H1 (cell line): ENCODE measurements around the gene GPN2. TPM values are rescaled to one million over a fixed set of nuclear protein-coding genes. Genes with fewer than 3 reads are reported as not detected.

Experiments used
- CTCF ChIA-PET: fragments of 300-600 bp; sonication (Branson Sonifier 250); formaldehyde crosslinking; loops from one replicate; lab custom pipeline; 2021; ENCODE audit not compliant: partially characterized antibody; lab: Charles Lee
- POLR2A ChIA-PET: fragments of 300-600 bp; sonication (Branson Sonifier 250); formaldehyde crosslinking; loops from one replicate; lab custom pipeline; 2021; ENCODE audit warnings: inconsistent platforms; ENCODE audit not compliant: partially characterized antibody; lab: Charles Lee
- DNase-seq, 2 experiments: peaks; one replicate each; pipeline versions ENCODE4 v3.0.0 to v3.0.0-alpha.2; 2010 to 2022; ENCODE audit warnings: low spot score in 2 of 2, low read depth in 1 of 2, mixed read lengths in 1 of 2
- FAIRE-seq: peaks from 2 replicates; lab custom pipeline; 2011; peaks lifted over from hg19 to GRCh38; lab: Jason Lieb, UNC
- H2AFZ ChIP-seq: 2 replicates; pipeline ENCODE4 v1.8.1; 2012; ENCODE audit warnings: low read length, inconsistent platforms
- H2AK5ac ChIP-seq: 2 replicates; pipeline ENCODE4 v1.6.1; 2013; ENCODE audit warnings: low read depth, low read length
- H2BK120ac ChIP-seq: replicated peaks from 2 replicates; pipeline ENCODE3; 2013; ENCODE audit warnings: low read depth, low read length, inconsistent platforms
- H2BK12ac ChIP-seq: 2 replicates; pipeline ENCODE4 v1.6.1; 2013; ENCODE audit warnings: low read depth, low read length
- H2BK15ac ChIP-seq: 2 replicates; pipeline ENCODE4 v1.6.1; 2013; ENCODE audit warnings: low read length
- H2BK20ac ChIP-seq: 2 replicates; pipeline ENCODE4 v1.6.1; 2013; ENCODE audit warnings: low read length
- H2BK5ac ChIP-seq: 2 replicates; pipeline ENCODE4 v1.6.1; 2013; ENCODE audit warnings: low read depth, low read length
- H3K14ac ChIP-seq: 2 replicates; pipeline ENCODE4 v1.6.1; 2013; ENCODE audit warnings: inconsistent platforms; ENCODE audit not compliant: insufficient read length
- H3K18ac ChIP-seq: 2 replicates; pipeline ENCODE4 v1.6.1; 2013; ENCODE audit warnings: low read length; ENCODE audit errors: extremely low read depth
- H3K23ac ChIP-seq: 2 replicates; pipeline ENCODE4 v1.6.1; 2013; ENCODE audit warnings: inconsistent platforms; ENCODE audit not compliant: insufficient read length
- H3K23me2 ChIP-seq: 2 replicates; pipeline ENCODE4 v1.6.1; 2013; ENCODE audit warnings: low read depth, low read length
- H3K27ac ChIP-seq: 2 replicates; pipeline ENCODE4 v1.6.1; 2011; ENCODE audit warnings: low read depth, low read length, inconsistent platforms
- H3K27me3 ChIP-seq, 4 experiments: replicated peaks in 1 of 4; 1 replicate in 1 of 4; 2 replicates in 3 of 4; pipeline versions ENCODE4 v1.6.1 to v1.8.1; 2011 to 2013; ENCODE audit warnings: low read length in 3 of 4, mild to moderate bottlenecking in 3 of 4, inconsistent platforms in 2 of 4, mixed read lengths in 2 of 4, moderate library complexity in 1 of 4; ENCODE audit not compliant: control insufficient read depth in 3 of 4, insufficient read depth in 3 of 4; ENCODE audit errors: extremely low read depth in 1 of 4
- H3K36me3 ChIP-seq, 4 experiments: 2 replicates each; pipeline versions ENCODE4 v1.6.1 to v1.8.1; 2011 to 2013; ENCODE audit warnings: mild to moderate bottlenecking in 4 of 4, low read length in 3 of 4, moderate library complexity in 2 of 4, control low read depth in 1 of 4, inconsistent platforms in 1 of 4; ENCODE audit not compliant: insufficient read depth in 4 of 4, control insufficient read depth in 2 of 4
- H3K4ac ChIP-seq: replicated peaks from 2 replicates; pipeline ENCODE3; 2013; ENCODE audit warnings: low read length, low read depth, mixed read lengths, inconsistent platforms; ENCODE audit not compliant: insufficient read length
- H3K4me1 ChIP-seq, 4 experiments: replicated peaks in 1 of 4; 1 replicate in 1 of 4; 2 replicates in 3 of 4; pipeline versions ENCODE4 v1.6.1 to v1.8.1; 2011 to 2013; ENCODE audit warnings: low read length in 3 of 4, inconsistent platforms in 2 of 4, mixed read lengths in 1 of 4; ENCODE audit not compliant: insufficient read depth in 4 of 4, control insufficient read depth in 3 of 4
- H3K4me2 ChIP-seq, 2 experiments: 2 replicates each; pipeline versions ENCODE4 v1.6.1 to v1.8.1; 2011 to 2013; ENCODE audit warnings: low read depth in 2 of 2, low read length in 2 of 2, control low read depth in 1 of 2, inconsistent platforms in 1 of 2, mild to moderate bottlenecking in 1 of 2; ENCODE audit not compliant: insufficient read depth in 1 of 2
- H3K4me3 ChIP-seq, 4 experiments: fragments of 200-600, 300-600 bp in 1 of 4; sonication (generic), shearing (Covaris generic), sonication (Bioruptor Twin) in 1 of 4; 2 replicates each; pipeline versions ENCODE4 v1.5.1 to v1.8.1; 2011 to 2016; ENCODE audit warnings: low read length in 4 of 4, low read depth in 3 of 4, control low read depth in 2 of 4, inconsistent platforms in 2 of 4, mild to moderate bottlenecking in 2 of 4, mixed read lengths in 1 of 4, moderate library complexity in 1 of 4; ENCODE audit not compliant: insufficient read depth in 2 of 4; ENCODE audit errors: extremely low read depth in 1 of 4
- H3K56ac ChIP-seq: replicated peaks from 2 replicates; pipeline ENCODE3; 2013; ENCODE audit warnings: low read depth, mild to moderate bottlenecking, mixed read lengths, low read length, inconsistent platforms; ENCODE audit not compliant: insufficient read length
- H3K79me1 ChIP-seq: 2 replicates; pipeline ENCODE4 v1.6.1; 2013; ENCODE audit warnings: low read depth, low read length, control low read depth
- H3K79me2 ChIP-seq, 2 experiments: 2 replicates each; pipeline versions ENCODE4 v1.6.1 to v1.8.1; 2012 to 2013; ENCODE audit warnings: low read length in 2 of 2, mild to moderate bottlenecking in 2 of 2, inconsistent platforms in 1 of 2; ENCODE audit not compliant: insufficient read depth in 2 of 2, control insufficient read depth in 1 of 2
- H3K9ac ChIP-seq, 4 experiments: replicated peaks in 1 of 4; 1 replicate in 1 of 4; 2 replicates in 3 of 4; pipeline versions ENCODE4 v1.6.1 to v1.8.1; 2011 to 2013; ENCODE audit warnings: low read depth in 3 of 4, low read length in 3 of 4, control low read depth in 2 of 4, mild to moderate bottlenecking in 2 of 4, moderate library complexity in 2 of 4, inconsistent platforms in 1 of 4; ENCODE audit errors: extremely low read depth in 1 of 4
- H3K9me3 ChIP-seq, 2 experiments: 2 replicates each; pipeline versions ENCODE4 v1.6.1 to v1.8.1; 2012 to 2013; ENCODE audit warnings: mild to moderate bottlenecking in 2 of 2, moderate library complexity in 2 of 2, control low read depth in 1 of 2, inconsistent platforms in 1 of 2, low read depth in 1 of 2, low read length in 1 of 2, mixed read lengths in 1 of 2; ENCODE audit not compliant: insufficient read depth in 2 of 2
- H4K20me1 ChIP-seq, 2 experiments: replicated peaks in 1 of 2; 2 replicates each; pipeline versions ENCODE3 to v1.8.1; 2011 to 2013; ENCODE audit warnings: inconsistent platforms in 2 of 2, low read length in 2 of 2, mild to moderate bottlenecking in 1 of 2; ENCODE audit not compliant: insufficient read depth in 2 of 2, control insufficient read depth in 1 of 2
- H4K5ac ChIP-seq: 2 replicates; pipeline ENCODE4 v1.6.1; 2013; ENCODE audit warnings: low read length, low read depth, mixed read lengths, inconsistent platforms; ENCODE audit not compliant: insufficient read length
- H4K8ac ChIP-seq: 2 replicates; pipeline ENCODE4 v1.8.0; 2013; ENCODE audit warnings: mild to moderate bottlenecking, moderate library complexity, low read length, inconsistent platforms; ENCODE audit not compliant: insufficient read depth; ENCODE audit errors: extremely low read depth
- H4K91ac ChIP-seq: replicated peaks from 2 replicates; pipeline ENCODE3; 2013; ENCODE audit warnings: low read length, mixed read lengths, inconsistent platforms; ENCODE audit not compliant: insufficient read length
- EZH2 ChIP-seq: fragments of 200-600 bp; sonication (generic); IDR thresholded peaks from 2 replicates; pipeline ENCODE4 v1.7.1; 2012; ENCODE audit warnings: low read depth, mild to moderate bottlenecking, moderate library complexity, low read length, inconsistent platforms; ENCODE audit not compliant: severe bottlenecking
- PHF8 ChIP-seq: fragments of 200-600 bp; sonication (generic); conservative IDR thresholded peaks from 2 replicates; pipeline ENCODE4 v1.7.1; 2012; ENCODE audit warnings: low read depth, mild to moderate bottlenecking, inconsistent platforms, low read length, moderate library complexity
- POU5F1 ChIP-seq: IDR thresholded peaks from 2 replicates; pipeline ENCODE4 v1.6.1; 2011; ENCODE audit warnings: low read depth, mild to moderate bottlenecking, low read length, moderate library complexity
- RFX5 ChIP-seq: IDR thresholded peaks from 2 replicates; pipeline ENCODE4 v1.6.1; 2011; ENCODE audit warnings: low read depth, low read length, improper control_type of control experiment, borderline replicate concordance
- SAP30 ChIP-seq: fragments of 300-600 bp; sonication (generic); IDR thresholded peaks from 2 replicates; pipeline ENCODE4 v1.7.1; 2012; ENCODE audit warnings: low read length, moderate library complexity, mild to moderate bottlenecking, inconsistent platforms; ENCODE audit not compliant: insufficient read depth, insufficient replicate concordance
- WGBS, 2 experiments: shearing (Covaris generic) in 1 of 2; methylation state at CpG; one replicate each; pipeline versions ENCODE4 v1.1.6 to v1.1.7; 2013 to 2015; ENCODE audit warnings: low lambda C conversion rate in 2 of 2, mixed read lengths in 2 of 2, inconsistent platforms in 1 of 2, low coverage in 1 of 2, missing lambda C conversion rate in 1 of 2; ENCODE audit not compliant: insufficient replicate concordance in 2 of 2, insufficient coverage in 1 of 2, insufficient read length in 1 of 2; ENCODE audit errors: extremely low coverage in 1 of 2, missing lambda C conversion rate in 1 of 2; 5-methylcytosine and 5-hydroxymethylcytosine counted together
- polyA plus RNA-seq, 7 experiments: library from polyadenylated mRNA; depleted of rRNA in 3 of 7; stranded (reverse) in 5 of 7; unstranded in 2 of 7; fragments of >200 nt in 5 of 7; fragments of 200-250 nt in 2 of 7; gene quantifications; 1 replicate in 5 of 7; 2 replicates in 1 of 7; 4 replicates in 1 of 7; pipeline versions ENCODE4 v1.2.1 to v1.2.3, GENCODE V29; 2011 to 2013; ENCODE audit warnings: missing spikeins in 2 of 7, mixed read lengths in 2 of 7
- total RNA-seq: library from RNA; stranded (reverse); fragmentation: NEBNext Ultra II Directional; extraction: Animal tissue kit (Norgen Biotek cat#: 25700); gene quantifications from 2 replicates; pipeline ENCODE4 v1.2.1, GENCODE V29; 2021

The GPN2 gene
- total and polyA plus RNA-seq, 2 of the 8 experiments (the other 6 are each of a cell fraction or from before 2014, with no cell fraction given), result 27.3 to 36.8 TPM

GRCh38 chr1:26890467-26890796 lies 349 bp upstream of the GPN2 start:
- no peak overlapping the region for H2BK120ac ChIP-seq

More at GRCh38 chr1:26890467-26890796, 349 bp upstream of the GPN2 start:
- Histone ChIP-seq H3K4me2 (peak overlapping the region; percentile 79 to 97), H4K8ac (peak overlapping the region; percentile 96; the same call in 1 of the 2 replicates), H3K79me2 (peaks cover 0 to 12% of the 10 kb centered on the region in 2 experiments; a peak in 2 of 4 replicates), H3K4ac (no peak overlapping the region), H2AK5ac (no peak overlapping the region), H3K23me2 (peaks cover 12% of the 10 kb centered on the region; the same call in 1 of the 2 replicates), H2BK20ac (no peak overlapping the region), H3K9ac (peak overlapping the region in 3 of 4 experiments; percentile 72 to 84 (median 82); a peak in 5 of 7 replicates), H3K23ac (no peak overlapping the region), H3K4me3 (peak overlapping the region; percentile 77 to 80 (median 80)), H3K9me3 (no peaks in the 10 kb centered on the region), H3K27me3 (no peaks in the 10 kb centered on the region), H2BK5ac (peak overlapping the region; percentile 13; the same call in 1 of the 2 replicates), H4K20me1 (peaks cover 2 to 6% of the 10 kb centered on the region in 2 experiments), H4K5ac (peak overlapping the region; percentile 70), H3K4me1 (peaks cover 0 to 8% (median 3%) of the 10 kb centered on the region in 4 experiments; a peak in 3 of 7 replicates), H4K91ac (peak overlapping the region; percentile 47), H3K18ac (no peak overlapping the region; the same call in none of the 2 replicates), H3K79me1 (0 out of 2 replicates have a peak, but pooled peaks cover 2% of the 10 kb centered on the region), H2BK15ac (no peak overlapping the region), H2AFZ (no peak overlapping the region; the same call in 1 of the 2 replicates), H3K56ac (peak overlapping the region; percentile 5), H3K36me3 (peaks cover 9 to 36% (median 24%) of the 10 kb centered on the region in 4 experiments; a peak in 6 of 8 replicates), H3K27ac (peak overlapping the region; percentile 38; the same call in 1 of the 2 replicates), H2BK12ac (no peak overlapping the region), H3K14ac (no peak overlapping the region)
- POLR2A ChIA-PET, result interaction anchor here (0.7 to 6.5 kb wide), 20 partner anchors 8 to 116 kb away, joined by 3 to 66 read pairs (median 4); partner anchors contain the start of genes GPATCH3 and NR0B2
- 36% methylated on average over 2 of the region's 12 CpGs; no CpG with 5 or more reads in 1 of the 2 experiments for WGBS, 2 experiments
- TF ChIP-seq SAP30, result peak; percentile 7
- TF ChIP-seq EZH2, result no peak
- no peak for TF ChIP-seq POU5F1
- peak; percentile 57; the same call in 1 of the 2 replicates for TF ChIP-seq PHF8
- TF ChIP-seq RFX5, result no peak
- FAIRE-seq (no peak), DNase-seq (no peak)
- CTCF ChIA-PET, result interaction anchor here (0.8 to 31.7 kb wide), 8 partner anchors 9 to 352 kb away, joined by 3 to 547 read pairs (median 8); partner anchors contain the start of genes GPATCH3 and SFN
